Right cardiac atrium (tissue), 5 donors: ENCODE data around the gene CARNS1. TPM values are rescaled to one million over a fixed set of nuclear protein-coding genes. Genes with fewer than 3 reads are reported as not detected.
"Not testable (repeated sequence)": the region's sequence is repeated elsewhere in the genome, so short reads cannot be mapped to it uniquely, and the experiment has no call there.

ENCODE experiments used
- ATAC-seq, 2 donors: fragments of 200-7000 bp; cut with Tn5 transposase; one replicate each; pipeline versions ENCODE4 v1.8.0 to v1.9.1; 2020; ENCODE audit warnings: moderate library complexity in 2 of 2, mild to moderate bottlenecking in 1 of 2
- DNase-seq, 3 donors: peaks; one replicate each; pipeline ENCODE4 v3.0.0-alpha.2; 2020
- H3K27ac ChIP-seq: one replicate; pipeline ENCODE4 v1.5.1; 2013; ENCODE audit warnings: mild to moderate bottlenecking, low read length, control low read depth, moderate library complexity
- H3K27me3 ChIP-seq: one replicate; pipeline ENCODE4 v1.6.1; 2013; ENCODE audit not compliant: control insufficient read depth, insufficient read depth
- H3K4me1 ChIP-seq: one replicate; pipeline ENCODE4 v1.6.1; 2013; ENCODE audit warnings: low read length; ENCODE audit not compliant: control insufficient read depth, insufficient read depth
- H3K4me3 ChIP-seq: one replicate; pipeline ENCODE4 v1.5.1; 2013; ENCODE audit warnings: low read length, control low read depth
- H3K9me3 ChIP-seq: one replicate; pipeline ENCODE4 v1.6.1; 2013; ENCODE audit warnings: low read length; ENCODE audit not compliant: control insufficient read depth
- WGBS: extraction: QIAGEN DNeasy Blood & Tissue Kit; methylation state at CpG from one replicate; pipeline ENCODE4 v1.1.7; 2013; 5-methylcytosine and 5-hydroxymethylcytosine counted together
- intact Hi-C, 4 donors: fragments of 100-400 bp; cut with DNase I; formaldehyde crosslinking; loops; one replicate each; pipeline versions ENCODE4 v1.11.0 to v1.14.0; 2022 to 2023
- polyA plus RNA-seq: library from polyadenylated mRNA; stranded (reverse); fragments of 200-250 nt; gene quantifications from one replicate; pipeline ENCODE4 v1.2.3, GENCODE V29; 2013
- total RNA-seq, 4 donors: library from RNA; stranded (reverse); fragmentation: NEBNext Ultra II Directional; extraction: Animal tissue kit (Norgen Biotek cat#: 25700); gene quantifications; one replicate each; pipeline ENCODE4 v1.2.1, GENCODE V29; 2021
- donor health status: healthy with polysubstance abuse.
- donor health status: DM: no; HTN: yes; CAD: no.
- donor health status: DM: no; HTN: no; CAD: no.
- donor health status: DM: no; HTN: yes; CAD: no; lungs with severe emphysema.
- donor health status: DM: yes; HTN: yes; CAD: no.

Gene CARNS1
- total and polyA plus RNA-seq, 5 donors = 5.1 to 23.6 (median 6.1) TPM

DNA sequence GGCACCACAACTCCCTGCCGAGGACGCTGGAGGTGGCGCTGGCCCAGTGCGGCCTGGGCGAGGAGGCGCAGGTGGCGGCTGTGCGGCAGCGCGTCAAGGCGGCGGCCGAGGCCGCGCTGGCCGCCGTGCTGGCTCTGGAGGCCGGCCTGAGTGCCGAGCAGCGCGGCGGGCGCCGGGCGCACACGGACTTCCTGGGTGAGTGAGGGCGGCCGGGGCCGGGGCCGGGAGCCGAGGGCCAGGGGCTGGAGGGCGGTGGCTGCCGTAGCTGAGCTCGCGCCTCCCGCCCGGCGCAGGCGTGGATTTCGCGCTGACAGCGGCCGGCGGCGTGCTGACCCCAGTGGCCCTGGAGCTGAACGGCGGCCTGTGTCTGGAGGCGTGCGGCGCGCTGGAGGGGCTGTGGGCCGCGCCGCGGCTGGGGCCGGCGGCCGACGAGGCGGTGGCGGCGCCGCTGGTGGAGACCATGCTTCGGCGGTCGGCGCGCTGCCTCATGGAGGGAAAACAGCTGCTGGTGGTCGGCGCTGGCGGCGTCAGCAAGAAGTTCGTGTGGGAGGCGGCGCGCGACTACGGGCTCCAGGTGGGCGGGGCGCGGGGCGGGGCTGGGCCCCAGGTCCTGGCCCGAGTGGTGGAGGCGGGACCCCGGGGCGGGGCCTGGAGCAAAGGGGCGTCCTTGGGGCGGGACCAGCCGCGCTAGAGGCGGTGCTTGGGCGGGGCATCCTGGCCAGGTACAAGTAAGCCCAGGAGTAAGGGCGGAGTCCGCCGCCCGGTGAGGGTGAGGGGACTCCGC is 5.4 kb downstream of the CARNS1 start:
- under 1% methylated on average over 97 of the region's 97 CpGs for WGBS
- Histone ChIP-seq H3K27ac (peak overlapping the region; percentile 96), H3K4me1 (peaks cover 10% of the 10 kb centered on the region), H3K27me3 (no peaks in the 10 kb centered on the region), H3K9me3 (no peaks in the 10 kb centered on the region), H3K4me3 (peak overlapping the region; percentile 65)
- peak; percentile 92 to 93 for ATAC-seq
- intact Hi-C loops = no loop called here
- peak; percentile 96 to 99 (median 99) for DNase-seq

DNA sequence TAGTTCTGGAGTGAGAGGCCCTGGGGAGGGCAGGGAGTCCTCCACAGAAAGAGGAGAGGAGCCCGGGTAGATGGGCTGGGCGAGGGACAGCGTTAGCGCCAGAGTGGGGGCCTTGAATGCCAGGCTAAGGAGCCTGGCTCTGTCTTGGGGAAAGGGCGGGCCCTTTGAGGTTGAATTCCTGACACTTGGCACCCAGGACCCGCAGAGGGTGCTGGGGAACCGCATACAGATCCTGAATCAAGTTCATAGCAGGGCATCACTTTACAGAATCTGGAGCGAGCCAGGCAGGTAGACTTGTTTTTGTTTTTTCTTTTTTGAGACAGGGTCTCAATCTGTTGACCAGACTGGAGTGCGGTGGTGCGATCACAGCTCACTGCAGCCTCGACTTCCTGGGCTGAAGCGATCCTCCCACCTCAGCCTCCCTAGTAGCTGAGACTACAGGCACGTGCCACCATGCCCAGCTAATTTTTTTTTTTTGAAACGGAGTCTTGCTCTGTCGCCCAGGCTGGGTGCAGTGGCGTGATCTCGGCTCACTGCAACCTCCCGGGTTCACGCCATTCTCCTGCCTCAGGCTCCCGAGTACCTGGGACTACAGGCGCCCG is 6.1 kb downstream of the CARNS1 start:
- Histone ChIP-seq H3K27ac (no peak overlapping the region), H3K27me3 (no peaks in the 10 kb centered on the region), H3K4me3 (peak overlapping the region; percentile 11), H3K9me3 (no peaks in the 10 kb centered on the region), H3K4me1 (peaks cover 7% of the 10 kb centered on the region)
- intact Hi-C loops = no loop called here
- WGBS = 77% methylated on average over 22 of the region's 22 CpGs
- ATAC-seq = no peak
- DNase-seq = no peak

- Histone ChIP-seq H3K27ac (no peak overlapping the region), H3K4me3 (no peak overlapping the region), H3K4me1 (peaks cover 7% of the 10 kb centered on the region), H3K27me3 (no peaks in the 10 kb centered on the region), H3K9me3 (no peaks in the 10 kb centered on the region)
- WGBS = 69% methylated on average over 6 of the region's 6 CpGs
- intact Hi-C loops = no loop called here
- DNase-seq (no peak), ATAC-seq (no peak)
Measured at GRCh38 chr11:67422891-67423290, 7.4 kb downstream of the CARNS1 start.

DNA sequence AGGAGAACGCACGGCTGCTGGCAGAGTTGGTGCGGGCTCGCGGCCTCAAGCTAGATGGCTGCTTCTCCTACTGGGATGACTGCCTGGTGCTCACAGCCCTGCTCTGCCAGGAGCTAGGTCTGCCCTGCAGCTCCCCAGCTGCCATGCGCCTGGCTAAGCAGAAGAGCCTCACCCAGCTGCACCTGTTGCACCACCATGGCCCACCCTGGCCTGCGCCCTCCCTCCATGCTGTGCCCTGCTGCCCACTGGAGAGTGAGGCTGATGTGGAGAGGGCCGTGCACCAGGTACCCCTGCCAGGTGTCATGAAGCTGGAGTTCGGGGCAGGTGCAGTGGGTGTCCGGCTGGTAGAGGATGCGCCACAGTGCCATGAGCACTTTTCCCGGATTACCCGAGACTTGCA is 8.0 kb downstream of the CARNS1 start:
- no peak for ATAC-seq
- no peak overlapping the region for H3K27ac ChIP-seq
- H3K27me3 ChIP-seq = no peaks in the 10 kb centered on the region
- 93% methylated on average over 13 of the region's 13 CpGs for WGBS
- H3K4me1 ChIP-seq = peaks cover 7% of the 10 kb centered on the region
- DNase-seq = no peak
- H3K9me3 ChIP-seq = no peaks in the 10 kb centered on the region
- intact Hi-C loops = no loop called here
- H3K4me3 ChIP-seq = no peak overlapping the region

DNA sequence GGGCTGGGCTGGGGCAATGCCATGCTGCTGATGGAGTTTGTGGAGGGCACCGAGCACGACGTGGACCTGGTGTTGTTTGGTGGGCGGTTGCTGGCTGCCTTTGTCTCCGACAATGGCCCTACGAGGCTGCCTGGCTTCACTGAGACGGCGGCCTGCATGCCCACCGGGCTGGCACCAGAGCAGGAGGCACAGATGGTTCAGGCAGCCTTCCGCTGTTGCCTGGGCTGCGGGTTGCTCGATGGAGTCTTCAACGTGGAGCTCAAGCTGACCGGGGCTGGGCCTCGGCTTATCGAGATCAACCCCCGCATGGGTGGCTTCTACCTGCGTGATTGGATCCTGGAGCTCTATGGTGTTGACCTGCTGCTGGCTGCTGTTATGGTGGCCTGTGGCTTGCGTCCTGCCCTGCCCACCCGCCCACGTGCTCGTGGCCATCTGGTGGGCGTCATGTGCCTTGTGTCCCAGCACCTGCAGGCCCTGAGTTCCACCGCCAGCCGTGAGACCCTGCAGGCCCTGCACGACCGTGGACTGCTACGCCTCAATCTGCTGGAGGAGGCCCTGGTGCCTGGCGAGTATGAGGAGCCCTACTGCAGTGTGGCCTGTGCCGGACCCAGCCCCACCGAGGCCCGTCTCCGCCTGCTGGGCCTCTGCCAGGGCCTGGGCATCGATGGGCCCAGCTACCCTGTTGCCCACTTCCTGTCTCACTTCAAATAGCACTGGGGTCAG is 8.6 kb downstream of the CARNS1 start:
- Histone ChIP-seq H3K4me3 (no peak overlapping the region), H3K9me3 (no peaks in the 10 kb centered on the region), H3K27ac (no peak overlapping the region), H3K4me1 (peaks cover 7% of the 10 kb centered on the region), H3K27me3 (no peaks in the 10 kb centered on the region)
- 88% methylated on average over 34 of the region's 34 CpGs for WGBS
- DNase-seq (peak in 1 of 3 donors; percentile 61), ATAC-seq (no peak)
- intact Hi-C loops = no loop called here

- H3K4me1 ChIP-seq, H3K27me3 ChIP-seq, ATAC-seq, intact Hi-C loops, H3K9me3 ChIP-seq: not testable (repeated sequence)
- H3K27ac ChIP-seq = peak overlapping the region; percentile 74
- 80% methylated on average over 19 of the region's 19 CpGs for WGBS
- peak in 1 of 3 donors; percentile 61 for DNase-seq
- peak overlapping the region; percentile 84 for H3K4me3 ChIP-seq
Measured at GRCh38 chr11:67427364-67427859, 11.9 kb downstream of the CARNS1 start.

GRCh38 chr11:67428052-67429001 is 12.8 kb downstream of the CARNS1 start, which contains the start of gene RPS6KB2:
TSS of gene RPS6KB2 (plus strand) at chr11:67428494. CDS start at chr11:67428546, 52 bp downstream.
- intact Hi-C loops = no loop called here
- Histone ChIP-seq H3K4me3 (peak within 1 kb of the TSS; percentile 84), H3K27ac (peak within 1 kb of the TSS; percentile 77), H3K27me3 (no peaks in the 10 kb centered on the region), H3K9me3 (no peaks in the 10 kb centered on the region), H3K4me1 (peaks cover 5% of the 10 kb centered on the region)
- DNase-seq (peak; percentile 98 to 100 (median 99)), ATAC-seq (peak; percentile 89 to 93)
- WGBS = under 1% methylated on average over 68 of the region's 68 CpGs

DNA sequence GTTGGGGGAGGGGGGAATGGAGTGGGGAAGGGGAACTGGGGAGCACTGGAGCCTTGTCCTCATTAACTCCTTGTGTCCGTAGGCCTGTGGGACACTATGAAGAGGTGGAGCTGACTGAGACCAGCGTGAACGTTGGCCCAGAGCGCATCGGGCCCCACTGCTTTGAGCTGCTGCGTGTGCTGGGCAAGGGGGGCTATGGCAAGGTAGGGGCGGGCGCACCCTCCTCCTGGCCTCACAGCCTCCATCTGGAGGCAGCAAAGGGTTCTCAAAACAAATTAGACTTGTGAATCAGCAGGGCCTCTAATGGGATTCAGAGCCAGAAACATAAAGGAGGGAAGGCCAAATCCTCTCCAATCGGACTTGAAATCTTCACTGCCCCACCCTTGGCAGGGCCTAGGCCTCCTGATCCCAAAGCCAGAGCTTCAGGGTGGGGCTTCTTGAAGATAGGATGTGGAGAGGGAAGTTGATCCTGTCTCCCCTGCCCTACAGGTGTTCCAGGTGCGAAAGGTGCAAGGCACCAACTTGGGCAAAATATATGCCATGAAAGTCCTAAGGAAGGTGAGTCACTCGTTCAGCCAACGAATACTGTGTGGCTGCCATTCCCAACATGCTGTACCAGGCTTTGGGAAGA is 13.7 kb downstream of the CARNS1 start:
- 54% methylated on average over 12 of the region's 12 CpGs for WGBS
- intact Hi-C loops = no loop called here
- Histone ChIP-seq H3K27ac (no peak overlapping the region), H3K4me3 (peak overlapping the region; percentile 84), H3K27me3 (no peaks in the 10 kb centered on the region), H3K9me3 (no peaks in the 10 kb centered on the region), H3K4me1 (peaks cover 5% of the 10 kb centered on the region)
- DNase-seq (peak in 1 of 3 donors; percentile 51), ATAC-seq (no peak)

DNA sequence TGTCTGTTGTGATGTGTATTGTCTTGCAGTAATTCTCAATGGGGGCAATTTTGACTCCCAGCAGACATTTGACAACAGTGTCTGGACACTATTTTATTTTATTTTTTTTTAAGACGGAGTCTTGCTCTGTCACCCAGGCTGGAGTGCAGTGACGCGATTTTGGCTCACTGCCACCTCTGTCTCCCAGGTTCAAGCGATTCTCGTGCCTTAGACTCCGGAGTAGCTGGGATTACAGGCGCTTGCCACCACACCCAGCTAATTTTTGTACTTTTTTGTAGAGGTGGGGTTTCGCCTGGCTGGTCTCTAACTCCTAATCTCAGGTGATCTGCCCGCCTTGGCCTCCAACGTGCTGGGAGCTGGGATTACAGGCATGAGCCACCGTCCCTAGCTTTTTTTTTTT is 14.2 kb downstream of the CARNS1 start:
- Histone ChIP-seq H3K4me3 (no peak overlapping the region), H3K27me3 (no peaks in the 10 kb centered on the region), H3K9me3 (no peaks in the 10 kb centered on the region), H3K4me1 (peaks cover 5% of the 10 kb centered on the region), H3K27ac (no peak overlapping the region)
- DNase-seq = peak in 2 of 3 donors; percentile 55 to 66
- intact Hi-C loops = no loop called here
- 74% methylated on average over 11 of the region's 11 CpGs for WGBS
- no peak for ATAC-seq
